Upper lobe of right lung (tissue), 1 donor: Measurements from ENCODE around the gene EFHC1. TPM values are rescaled to one million over a fixed set of nuclear protein-coding genes. Genes with fewer than 3 reads are reported as not detected.
A peak's percentile ranks its signal among the peaks of the same experiment; 100 is the strongest.

Experiments used
- ATAC-seq: fragments of 200-7000 bp; cut with Tn5 transposase; one replicate; pipeline ENCODE4 v1.9.1; 2020; ENCODE audit warnings: mild to moderate bottlenecking, moderate library complexity
- DNase-seq: peaks from one replicate; pipeline ENCODE4 v3.0.0-alpha.2; 2020
- H3K27ac ChIP-seq: fragments of 200-600 bp; one replicate; pipeline ENCODE4 v1.8.0; 2022
- H3K27me3 ChIP-seq: fragments of 200-600 bp; one replicate; pipeline ENCODE4 v1.8.0; 2022; ENCODE audit warnings: mild to moderate bottlenecking
- H3K36me3 ChIP-seq: fragments of 200-600 bp; one replicate; pipeline ENCODE4 v1.8.0; 2022
- H3K4me1 ChIP-seq: fragments of 200-600 bp; one replicate; pipeline ENCODE4 v1.8.0; 2022
- H3K4me3 ChIP-seq: fragments of 200-600 bp; one replicate; pipeline ENCODE4 v1.8.0; 2022; ENCODE audit warnings: mild to moderate bottlenecking
- H3K9me3 ChIP-seq: fragments of 200-600 bp; one replicate; pipeline ENCODE4 v1.8.0; 2022
- CTCF ChIP-seq: fragments of 200-600 bp; IDR thresholded peaks from one replicate; pipeline ENCODE4 v1.8.0; 2022; ENCODE audit warnings: antibody characterized with exemption
- intact Hi-C: fragments of 100-400 bp; cut with DNase I; formaldehyde crosslinking; loops from one replicate; pipeline ENCODE4 v1.11.0; 2022
- total RNA-seq: library from RNA; stranded (reverse); fragmentation: NEBNext Ultra II Directional; extraction: Animal tissue kit (Norgen Biotek cat#: 25700); gene quantifications from one replicate; pipeline ENCODE4 v1.2.1, GENCODE V29; 2021
- donor health status: DM: no; HTN: yes; CAD: no; lungs with severe emphysema.

Gene EFHC1
- total RNA-seq, 1 donor from 2014 or later, result 16.8 TPM

GRCh38 chr6:52572536-52572935 is 152.4 kb downstream of the EFHC1 start:
- Histone ChIP-seq H3K36me3 (no peaks in the 10 kb centered on the region), H3K4me3 (peak overlapping the region; percentile 8), H3K27ac (peak overlapping the region; percentile 73), H3K27me3 (no peaks in the 10 kb centered on the region), H3K4me1 (peaks cover 59% of the 10 kb centered on the region), H3K9me3 (no peaks in the 10 kb centered on the region)
- no peak for DNase-seq
- intact Hi-C loops, result no loop called here
- ATAC-seq, result no peak
- no peak for TF ChIP-seq CTCF

DNA sequence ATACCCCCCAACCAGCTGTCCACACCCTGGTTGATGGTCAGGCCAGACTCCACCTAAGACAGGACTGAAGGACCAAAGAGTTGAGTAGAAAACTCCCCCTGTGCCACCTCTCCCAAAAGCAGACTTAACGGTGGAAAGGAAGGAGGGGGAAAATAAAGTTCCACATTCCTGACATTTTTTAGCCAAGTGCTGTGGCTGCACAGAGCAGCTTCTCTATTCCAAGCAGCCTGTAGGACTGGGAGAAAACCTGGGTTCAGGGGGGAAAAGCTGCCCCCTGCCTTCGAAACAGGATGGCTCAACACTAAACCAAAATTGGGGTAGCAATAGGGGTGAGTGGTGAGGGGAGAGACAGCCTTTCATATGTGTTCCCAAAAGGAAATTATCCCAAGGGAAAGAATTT is 153.2 kb downstream of the EFHC1 start:
- no peaks in the 10 kb centered on the region for H3K27me3 ChIP-seq
- no peak for DNase-seq
- peak overlapping the region; percentile 73 for H3K27ac ChIP-seq
- no peaks in the 10 kb centered on the region for H3K36me3 ChIP-seq
- no peaks in the 10 kb centered on the region for H3K9me3 ChIP-seq
- ATAC-seq, result no peak
- no peak for TF ChIP-seq CTCF
- peaks cover 51% of the 10 kb centered on the region for H3K4me1 ChIP-seq
- intact Hi-C loops, result no loop called here
- H3K4me3 ChIP-seq, result peak overlapping the region; percentile 16

Other genes with a start within 250 kb of the EFHC1 start
- not detected for gene IL17A, start 234.0 kb upstream of the EFHC1 start, total RNA-seq
- not detected for gene IL17F, start 175.8 kb upstream of the EFHC1 start, total RNA-seq
- gene MCM3, start 135.6 kb upstream of the EFHC1 start, total RNA-seq, result 26.3 TPM
- 5.8 TPM for gene PAQR8, start 58.2 kb upstream of the EFHC1 start, total RNA-seq
- 24.2 TPM for gene TRAM2, start 156.7 kb downstream of the EFHC1 start, total RNA-seq